Measurements from ENCODE around the gene CACNA2D3. TPM values are rescaled to one million over a fixed set of nuclear protein-coding genes. Genes with fewer than 3 reads are reported as not detected.
A peak's percentile ranks its signal among the peaks of the same experiment; 100 is the strongest.

CACNA2D3 gene
- total RNA-seq, 1 donor from 2014 or later, result 2.5 TPM

GRCh38 chr3:54131026-54131605 lies 8.8 kb downstream of the CACNA2D3 start:
- Mint-ChIP-seq H3K27me3 (peaks cover 61% of the 10 kb centered on the region), H3K4me1 (ENCODE audit: unreplicated experiment) (no peaks in the 10 kb centered on the region), H3K36me3 (no peaks in the 10 kb centered on the region), H3K9me3 (no peaks in the 10 kb centered on the region), H3K4me3 (no peak overlapping the region), H3K27ac (no peak overlapping the region)
- no peak for TF ChIP-seq CTCF (conservative IDR thresholded peaks at IDR 0.05)
- DNase-seq (ENCODE audit: extremely low spot score, unreplicated experiment), result peak; percentile 50

GRCh38 chr3:54131890-54132289 lies 9.5 kb downstream of the CACNA2D3 start:
- no peaks in the 10 kb centered on the region for H3K9me3 Mint-ChIP-seq
- peaks cover 59% of the 10 kb centered on the region for H3K27me3 Mint-ChIP-seq
- no peaks in the 10 kb centered on the region for H3K4me1 Mint-ChIP-seq (ENCODE audit: unreplicated experiment)
- H3K36me3 Mint-ChIP-seq, result no peaks in the 10 kb centered on the region
- no peak overlapping the region for H3K4me3 Mint-ChIP-seq
- TF ChIP-seq CTCF (conservative IDR thresholded peaks at IDR 0.05), result no peak
- no peak overlapping the region for H3K27ac Mint-ChIP-seq
- DNase-seq (ENCODE audit: extremely low spot score, unreplicated experiment), result no peak

GRCh38 chr3:54132685-54133084 lies 10.3 kb downstream of the CACNA2D3 start:
- DNase-seq (ENCODE audit: extremely low spot score, unreplicated experiment), result no peak
- no peaks in the 10 kb centered on the region for H3K9me3 Mint-ChIP-seq
- H3K4me3 Mint-ChIP-seq, result no peak overlapping the region
- peaks cover 59% of the 10 kb centered on the region for H3K27me3 Mint-ChIP-seq
- no peak overlapping the region for H3K27ac Mint-ChIP-seq
- no peaks in the 10 kb centered on the region for H3K4me1 Mint-ChIP-seq (ENCODE audit: unreplicated experiment)
- no peaks in the 10 kb centered on the region for H3K36me3 Mint-ChIP-seq
- TF ChIP-seq CTCF (conservative IDR thresholded peaks at IDR 0.05), result no peak

- no peak for TF ChIP-seq CTCF (conservative IDR thresholded peaks at IDR 0.05)
- no peaks in the 10 kb centered on the region for H3K36me3 Mint-ChIP-seq
- no peak for DNase-seq (ENCODE audit: extremely low spot score, unreplicated experiment)
- no peak overlapping the region for H3K4me3 Mint-ChIP-seq
- H3K4me1 Mint-ChIP-seq (ENCODE audit: unreplicated experiment), result no peaks in the 10 kb centered on the region
- peaks cover 61% of the 10 kb centered on the region for H3K27me3 Mint-ChIP-seq
- H3K27ac Mint-ChIP-seq, result no peak overlapping the region
- H3K9me3 Mint-ChIP-seq, result no peaks in the 10 kb centered on the region
These were observed 10.8 kb downstream of the CACNA2D3 start for GRCh38 chr3:54133196-54133595.

DNA sequence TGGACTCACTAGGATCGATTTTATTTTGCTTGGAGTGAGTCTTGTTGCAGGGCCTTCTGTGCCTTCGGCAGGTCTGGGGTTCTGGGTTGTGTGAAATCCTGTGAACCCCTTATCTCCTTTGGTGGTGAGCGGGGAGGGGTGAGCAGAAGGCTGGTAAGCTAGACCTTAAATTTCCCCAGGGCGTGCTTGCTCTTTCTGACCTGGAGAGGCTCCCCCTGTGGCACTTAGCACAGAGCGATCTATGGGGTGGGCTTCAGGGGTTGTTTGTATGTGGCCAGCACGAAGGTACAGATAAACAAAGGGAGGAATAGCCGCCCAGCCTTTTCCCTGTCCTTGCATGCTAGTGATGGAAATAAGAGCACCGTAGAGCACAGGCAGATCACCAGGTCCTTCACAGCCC lies 11.8 kb downstream of the CACNA2D3 start:
- TF ChIP-seq CTCF (conservative IDR thresholded peaks at IDR 0.05), result no peak
- no peaks in the 10 kb centered on the region for H3K36me3 Mint-ChIP-seq
- H3K4me3 Mint-ChIP-seq, result no peak overlapping the region
- H3K27me3 Mint-ChIP-seq, result peaks cover 66% of the 10 kb centered on the region
- no peaks in the 10 kb centered on the region for H3K9me3 Mint-ChIP-seq
- no peaks in the 10 kb centered on the region for H3K4me1 Mint-ChIP-seq (ENCODE audit: unreplicated experiment)
- DNase-seq (ENCODE audit: extremely low spot score, unreplicated experiment), result no peak
- H3K27ac Mint-ChIP-seq, result no peak overlapping the region

GRCh38 chr3:54134713-54135112 lies 12.4 kb downstream of the CACNA2D3 start:
- Mint-ChIP-seq H3K27me3 (peaks cover 66% of the 10 kb centered on the region), H3K4me3 (no peak overlapping the region), H3K4me1 (ENCODE audit: unreplicated experiment) (no peaks in the 10 kb centered on the region), H3K27ac (no peak overlapping the region), H3K9me3 (no peaks in the 10 kb centered on the region), H3K36me3 (no peaks in the 10 kb centered on the region)
- no peak for DNase-seq (ENCODE audit: extremely low spot score, unreplicated experiment)
- no peak for TF ChIP-seq CTCF (conservative IDR thresholded peaks at IDR 0.05)
